ENCODE measurements around the gene KLHL30.

KLHL30 gene

DNA sequence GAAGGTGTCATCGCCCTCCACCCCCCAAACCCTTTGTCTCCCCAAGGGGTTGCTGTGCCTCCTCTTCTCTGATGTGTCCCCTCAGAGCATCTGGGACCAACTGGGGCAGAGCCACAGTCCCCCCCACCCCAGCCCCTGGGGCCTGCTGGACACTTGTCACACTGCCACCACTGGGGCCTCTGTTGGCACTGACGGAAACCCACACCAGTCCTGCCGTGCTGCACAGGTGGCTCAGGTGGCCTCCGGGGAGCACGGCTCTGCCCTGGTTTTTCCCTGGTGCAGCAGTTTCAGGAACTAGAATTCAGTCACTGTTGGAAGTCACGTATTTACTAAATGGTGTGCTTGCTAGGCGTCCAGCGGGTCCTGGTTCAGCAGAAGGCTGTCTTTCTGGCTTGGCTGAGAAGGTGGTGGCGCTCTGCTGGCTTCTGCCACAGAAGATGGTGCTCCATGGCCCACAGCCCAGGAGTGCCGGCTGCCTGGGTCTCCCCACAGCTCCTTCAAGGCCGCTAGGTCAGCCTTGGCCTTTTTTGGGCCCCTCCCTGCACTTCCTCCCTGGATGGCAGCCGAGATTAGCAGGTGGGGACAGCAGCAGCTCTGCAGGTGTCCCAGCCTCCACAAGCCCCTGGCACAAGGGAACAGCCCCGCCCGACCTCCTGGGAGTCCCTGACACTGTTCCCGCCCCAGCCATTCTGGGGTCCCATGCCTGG lies 18.6 kb upstream of the KLHL30 start:
- no peak for DNase-seq (ENCODE audit: low read depth)

DNA sequence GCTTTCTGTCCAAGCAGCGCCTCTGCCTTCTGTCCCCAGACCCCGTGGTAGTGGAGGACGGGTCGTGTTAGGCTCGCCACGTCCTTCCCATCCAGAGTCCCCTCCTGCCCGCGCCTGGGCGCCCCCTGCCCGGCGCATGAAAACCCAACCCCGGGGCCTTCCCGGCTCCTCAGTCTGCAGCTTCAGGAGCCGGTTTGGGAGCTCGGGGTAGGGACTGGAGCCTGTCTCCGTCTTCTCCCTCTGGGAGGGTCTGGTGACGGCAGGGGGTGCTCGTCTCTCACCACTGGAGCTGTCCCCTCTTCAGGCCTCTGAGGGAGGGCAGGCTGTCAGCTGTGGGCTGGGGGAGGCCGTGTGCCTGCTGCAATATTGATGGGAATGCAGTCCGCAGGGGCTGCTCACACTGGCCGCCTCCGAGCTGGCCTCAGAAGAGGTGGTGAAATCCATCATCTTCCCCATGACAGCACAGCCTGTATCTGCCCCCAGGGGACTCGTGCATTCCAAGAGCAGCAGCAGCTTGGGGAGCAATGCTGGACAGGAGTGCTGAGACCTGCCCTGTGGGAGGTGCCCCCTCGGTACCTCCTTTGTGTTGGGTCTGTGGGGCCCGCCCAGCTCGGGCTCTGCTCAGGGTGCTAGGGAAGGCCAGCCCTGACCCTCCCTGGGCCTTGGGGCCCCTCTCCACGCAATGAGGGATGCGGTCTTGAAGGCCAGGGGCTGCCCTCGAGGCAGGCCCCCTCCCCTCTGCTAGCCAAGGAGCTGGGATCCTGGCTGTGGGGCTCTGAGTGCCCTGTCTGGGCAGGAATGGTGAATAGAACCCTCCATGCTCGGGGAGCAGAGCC lies 17.8 kb upstream of the KLHL30 start:
- DNase-seq (ENCODE audit: low read depth) = no peak

DNA sequence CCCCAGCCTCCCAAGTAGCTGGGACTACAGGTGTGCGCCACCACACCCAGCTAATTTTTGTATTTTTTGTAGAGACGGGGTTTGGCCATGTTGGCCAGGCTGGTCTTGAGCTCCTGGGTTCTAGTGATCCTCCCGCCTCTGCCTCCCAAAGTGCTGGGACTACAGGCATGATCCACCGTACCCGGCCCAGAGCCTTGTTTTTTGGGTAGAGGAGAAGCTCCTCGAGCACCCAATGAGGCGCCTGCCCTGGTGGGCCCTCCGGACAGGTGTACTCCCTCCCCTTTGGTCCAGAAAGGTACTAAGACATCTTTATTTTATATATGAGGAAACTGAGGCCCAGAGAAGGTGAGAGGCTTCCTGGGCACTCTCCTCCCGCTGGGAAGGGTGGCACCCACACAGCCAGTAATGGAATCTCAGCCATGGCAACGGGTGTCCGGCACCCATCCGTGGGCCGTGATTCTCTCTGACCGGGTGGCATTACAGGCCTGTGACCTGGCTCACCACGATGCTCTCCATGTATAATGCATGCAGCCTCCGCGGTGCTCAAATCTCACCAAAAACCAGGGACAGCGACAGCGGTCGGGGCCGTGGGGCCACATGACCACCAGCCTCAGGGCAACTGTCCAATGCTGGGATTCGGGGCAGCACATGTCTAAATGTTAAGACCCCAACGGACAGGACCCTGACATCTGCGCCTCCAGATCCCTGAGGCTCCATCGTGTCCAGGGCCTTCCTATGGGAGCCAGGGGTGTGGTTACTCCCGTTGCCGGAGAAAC lies 16.8 kb upstream of the KLHL30 start:
- no peak for DNase-seq (ENCODE audit: low read depth)

DNA sequence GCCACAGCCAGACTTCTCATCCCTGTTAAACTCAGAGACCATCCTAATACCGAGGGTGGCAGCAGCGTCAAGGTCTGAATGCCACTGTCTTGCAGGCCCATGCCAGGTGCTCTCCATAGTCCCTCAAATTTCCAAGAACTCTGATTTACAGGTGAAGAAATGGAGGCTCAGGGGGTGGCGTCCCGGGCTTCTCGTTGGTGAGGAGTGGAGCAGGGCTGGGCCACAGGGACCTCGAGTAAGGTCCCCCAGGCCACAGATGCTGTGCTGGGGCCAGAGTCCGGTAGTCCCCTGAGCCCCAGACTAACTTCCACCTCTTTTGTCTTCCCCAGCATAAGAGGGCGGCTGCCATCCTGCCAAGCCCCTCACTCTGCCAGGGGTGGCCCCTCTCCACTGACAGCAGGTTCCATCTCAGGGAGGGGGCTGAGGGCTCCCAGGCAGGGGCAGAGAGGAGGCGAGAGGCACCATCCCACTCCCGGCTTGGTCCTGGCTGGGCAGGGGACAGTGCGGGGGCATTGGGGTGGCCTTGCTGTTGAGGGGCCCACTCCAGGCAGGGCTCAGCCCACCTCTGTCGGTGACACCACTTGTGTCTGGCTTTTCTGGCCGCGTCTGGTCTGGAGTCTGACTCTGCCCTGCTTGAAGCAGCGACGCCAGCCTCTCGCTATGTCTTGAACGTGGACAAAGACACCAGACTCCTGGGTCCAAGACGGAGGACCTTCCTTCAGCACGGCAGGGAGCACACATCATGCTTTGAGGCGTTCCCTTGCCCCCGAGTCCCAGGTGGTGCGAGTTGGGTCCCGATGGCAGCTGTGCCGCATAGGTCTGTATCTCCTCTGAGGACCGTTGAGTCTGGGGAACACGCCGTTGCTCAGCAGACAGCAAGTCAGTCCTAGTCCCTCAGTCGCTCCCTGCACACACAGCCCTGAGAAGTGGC lies 15.9 kb upstream of the KLHL30 start:
- no peak for DNase-seq (ENCODE audit: low read depth)

DNA sequence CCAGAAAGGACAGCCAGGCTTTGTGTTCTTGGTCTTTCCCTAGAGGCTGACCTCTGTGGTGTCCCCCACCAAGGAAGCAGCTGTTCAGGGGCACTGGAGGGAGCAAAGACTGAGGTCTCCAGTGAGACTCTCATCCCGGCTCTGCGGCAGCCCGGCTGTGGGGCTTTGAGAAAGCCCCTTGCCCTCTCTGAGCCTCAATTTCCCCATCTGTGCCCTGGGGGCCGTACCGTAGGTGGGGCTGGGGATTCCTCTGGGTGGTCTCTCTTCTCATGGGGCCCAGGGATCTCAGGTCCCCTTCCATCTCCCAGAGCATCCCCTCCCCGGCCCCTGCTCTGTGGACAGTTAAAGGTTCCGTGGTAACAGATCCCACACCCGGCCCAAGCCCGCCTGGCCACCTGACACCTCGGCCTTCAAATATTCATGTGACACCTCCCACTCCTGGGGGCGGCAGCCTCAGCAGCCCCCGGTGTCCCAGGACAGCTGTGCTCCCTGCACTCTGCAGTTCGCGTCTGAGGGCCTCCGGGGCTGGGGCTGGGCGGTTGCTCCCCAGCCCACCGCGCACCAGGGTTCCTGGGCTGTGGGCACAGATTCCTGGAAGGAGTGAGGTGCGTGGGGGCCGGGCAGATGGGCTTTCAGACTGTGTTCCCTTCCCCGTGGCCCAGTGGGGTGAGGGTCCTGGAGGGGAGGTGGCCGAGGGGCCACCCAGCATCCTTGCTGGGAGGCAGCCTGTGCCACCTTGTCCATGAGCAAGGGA lies 15.1 kb upstream of the KLHL30 start:
- no peak for DNase-seq (ENCODE audit: low read depth)

DNA sequence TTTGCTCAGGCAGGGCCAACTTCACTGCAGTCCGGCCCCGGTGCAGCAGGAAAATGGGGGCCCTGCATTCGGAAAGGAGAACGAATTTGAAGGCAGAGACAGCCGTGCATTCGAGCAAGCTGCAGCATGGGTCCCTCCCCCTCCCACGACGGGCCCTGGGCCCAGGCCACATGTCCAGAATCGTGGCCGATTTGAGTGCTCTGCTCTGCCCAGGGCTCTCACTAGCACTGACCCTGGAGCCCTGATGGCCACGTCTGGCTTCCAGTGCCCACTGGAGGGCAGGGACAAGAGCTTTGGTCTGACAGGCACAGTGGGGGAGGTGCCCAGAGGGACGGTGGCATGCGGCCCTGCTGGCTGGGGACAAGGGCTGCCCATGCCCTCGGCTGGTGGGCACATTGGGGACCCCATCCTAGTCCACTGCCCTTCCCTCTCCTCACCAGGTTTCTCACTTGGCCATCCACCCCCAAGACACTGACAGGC lies 14.4 kb upstream of the KLHL30 start:
- DNase-seq (ENCODE audit: low read depth) = no peak

DNA sequence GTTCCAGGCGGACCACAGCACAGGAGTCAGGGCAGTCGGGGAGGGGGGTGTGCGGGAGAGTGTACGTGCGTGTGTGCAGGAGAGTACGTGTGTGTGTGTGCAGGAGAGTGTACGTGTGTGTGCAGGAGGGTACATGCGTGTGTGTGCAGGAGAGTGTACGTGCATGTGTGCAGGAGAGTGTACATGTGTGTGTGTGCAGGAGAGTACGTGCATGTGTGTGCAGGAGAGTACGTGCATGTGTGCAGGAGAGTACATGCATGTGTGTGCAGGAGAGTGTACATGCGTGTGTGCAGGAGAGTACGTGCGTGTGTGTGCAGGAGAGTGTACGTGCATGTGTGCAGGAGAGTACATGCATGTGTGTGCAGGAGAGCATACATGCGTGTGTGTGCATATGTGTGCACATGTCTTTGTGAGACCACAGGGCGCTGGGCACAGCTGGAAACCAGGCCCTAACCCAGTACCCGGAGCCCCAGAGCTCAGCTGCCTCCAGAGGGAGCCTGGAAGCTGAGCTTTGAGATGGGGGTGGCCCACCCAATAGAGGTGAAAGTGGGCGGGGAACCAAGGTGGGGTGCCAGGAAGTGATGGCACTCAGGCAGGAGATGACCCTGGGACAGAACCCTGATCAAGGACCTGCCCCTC lies 13.9 kb upstream of the KLHL30 start:
- no peak for DNase-seq (ENCODE audit: low read depth)

DNA sequence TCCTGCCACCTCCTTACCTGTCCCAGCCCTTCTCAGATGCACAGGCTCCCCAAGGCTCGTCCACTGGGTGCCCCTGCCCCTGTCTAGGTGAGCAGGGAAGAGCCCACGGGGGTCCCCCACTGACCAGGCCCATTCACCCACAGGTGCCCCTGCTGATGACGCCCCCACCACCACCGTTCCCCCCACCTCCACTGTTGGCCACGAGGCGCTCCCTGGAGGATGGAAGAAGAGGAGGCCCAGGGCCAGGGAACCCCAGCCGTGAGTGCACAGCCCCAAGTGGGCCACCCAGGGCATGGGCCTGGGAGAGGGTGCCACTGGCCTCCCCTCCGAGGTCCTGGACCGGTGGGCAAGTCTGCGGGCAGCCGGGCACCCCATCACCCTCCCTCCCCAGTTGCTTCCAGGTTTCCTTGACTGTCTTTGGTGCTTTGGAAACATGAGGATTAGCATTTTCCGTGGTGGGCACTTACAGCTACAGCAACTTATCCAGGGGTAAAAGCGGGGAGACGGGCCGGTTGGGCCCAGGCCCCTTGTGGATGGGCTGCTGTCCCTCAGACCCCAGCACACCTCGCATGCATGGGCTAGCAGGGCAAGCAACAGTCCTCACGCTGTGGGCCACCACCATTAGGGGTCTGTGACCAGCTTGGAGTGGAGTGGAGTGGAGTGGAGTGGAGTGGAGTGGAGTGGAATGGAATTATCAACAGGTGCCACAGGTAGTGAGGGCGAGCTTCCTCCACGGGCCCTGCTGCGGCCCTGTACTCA lies 13.2 kb upstream of the KLHL30 start:
- no peak for DNase-seq (ENCODE audit: low read depth)

DNA sequence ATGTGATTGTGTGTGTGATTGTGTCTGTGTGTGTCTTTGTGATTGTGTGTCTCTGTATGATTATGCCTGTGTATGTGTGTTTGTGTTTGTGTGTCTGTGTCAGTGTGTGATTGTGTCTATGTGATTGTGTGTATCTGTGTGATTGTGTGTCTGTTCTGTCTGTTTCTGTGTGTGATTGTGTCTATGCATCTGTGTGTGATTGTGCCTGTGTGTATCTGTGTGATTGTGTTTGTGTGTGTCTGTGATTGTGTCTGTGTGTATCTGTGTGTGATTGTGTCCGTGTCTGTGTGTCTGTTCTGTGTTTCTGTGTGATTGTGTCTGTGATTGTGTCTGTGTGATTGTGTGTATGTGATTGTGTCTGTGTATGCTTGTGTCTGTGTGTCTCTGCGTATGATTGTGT lies 12.1 kb upstream of the KLHL30 start:
- no peak for DNase-seq (ENCODE audit: low read depth)

DNA sequence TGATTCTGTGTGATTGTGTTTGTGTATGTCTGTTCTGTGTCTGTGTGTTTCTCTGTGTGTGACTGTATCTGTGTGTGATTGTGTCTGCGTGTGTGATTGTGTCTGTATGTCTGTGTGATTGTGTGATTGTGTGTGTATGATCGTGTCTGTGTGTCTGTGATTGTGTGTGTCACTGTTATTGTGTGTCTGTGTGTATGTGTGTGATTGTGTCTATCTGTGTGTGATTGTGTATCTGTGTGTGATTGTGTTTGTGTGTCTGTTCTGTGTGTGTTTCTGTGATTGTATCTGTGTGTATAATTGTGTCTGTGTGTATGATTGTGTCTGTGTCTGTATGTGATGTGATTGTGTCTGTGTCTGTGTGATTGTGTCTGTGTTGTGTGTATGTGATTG lies 11.7 kb upstream of the KLHL30 start:
- no peak for DNase-seq (ENCODE audit: low read depth)

DNA sequence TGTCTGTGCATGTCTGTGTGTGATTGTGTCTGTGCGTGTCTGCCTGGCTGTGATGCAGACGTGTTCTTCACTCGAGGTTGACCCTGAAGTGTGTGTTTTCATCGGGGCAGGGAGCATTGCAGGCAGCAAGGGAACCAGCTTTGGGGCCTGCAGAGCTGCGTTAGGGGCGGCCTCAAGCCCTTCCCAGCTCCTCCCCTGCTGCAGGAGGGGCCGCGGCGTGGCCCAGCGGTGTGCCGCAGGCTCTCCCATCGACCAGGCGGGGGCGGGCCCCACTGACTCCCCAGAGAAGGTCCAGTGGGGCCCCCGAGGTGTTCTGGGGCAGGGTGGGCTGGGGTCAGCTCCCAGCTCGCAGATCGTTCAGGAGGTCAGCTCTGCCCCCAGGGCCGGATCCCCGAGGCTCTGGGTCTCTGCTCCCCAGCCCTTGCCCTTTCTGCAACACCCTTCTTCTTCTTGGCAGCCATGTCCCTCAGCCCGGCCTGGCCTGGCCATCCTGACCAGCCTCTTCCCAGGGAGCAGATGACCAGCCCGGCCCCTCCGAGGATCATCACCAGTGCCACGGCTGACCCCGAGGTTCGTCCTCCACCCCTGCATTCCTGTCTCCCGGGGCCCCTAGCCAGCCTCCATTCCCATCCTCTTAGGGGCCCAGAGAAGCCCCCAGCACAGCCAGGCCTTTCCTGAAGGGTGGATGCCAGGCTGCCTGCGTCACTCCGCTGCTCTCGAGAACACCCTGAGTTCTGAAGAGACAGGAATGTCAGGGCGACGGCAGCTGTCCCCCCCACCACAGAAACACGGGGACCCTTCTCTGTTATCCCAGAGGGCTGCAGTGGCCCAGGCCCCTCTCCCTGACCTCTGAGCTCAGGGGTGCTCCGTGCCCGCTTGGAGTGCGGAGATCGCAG lies 11.1 kb upstream of the KLHL30 start:
- no peak for DNase-seq (ENCODE audit: low read depth)

DNA sequence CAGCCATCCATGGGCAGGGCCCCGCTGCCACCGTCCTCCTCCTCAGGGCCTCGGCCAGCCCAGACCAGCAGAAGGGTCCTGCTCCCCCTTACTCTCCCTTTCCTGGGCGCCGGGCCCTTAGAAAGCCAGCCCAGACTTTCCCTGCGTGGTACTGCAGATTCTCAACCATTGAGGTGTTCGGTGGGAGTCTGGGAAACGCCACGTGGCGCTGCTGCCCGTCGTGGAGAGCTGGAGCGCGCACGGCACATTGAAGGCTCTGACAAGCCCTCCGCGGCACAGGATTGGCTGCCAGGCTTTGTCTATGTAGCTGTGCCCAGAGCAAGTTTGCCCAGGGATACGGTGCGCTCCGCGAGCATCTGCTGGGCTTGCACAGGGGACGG lies 10.4 kb upstream of the KLHL30 start:
- DNase-seq (ENCODE audit: low read depth) = no peak

DNA sequence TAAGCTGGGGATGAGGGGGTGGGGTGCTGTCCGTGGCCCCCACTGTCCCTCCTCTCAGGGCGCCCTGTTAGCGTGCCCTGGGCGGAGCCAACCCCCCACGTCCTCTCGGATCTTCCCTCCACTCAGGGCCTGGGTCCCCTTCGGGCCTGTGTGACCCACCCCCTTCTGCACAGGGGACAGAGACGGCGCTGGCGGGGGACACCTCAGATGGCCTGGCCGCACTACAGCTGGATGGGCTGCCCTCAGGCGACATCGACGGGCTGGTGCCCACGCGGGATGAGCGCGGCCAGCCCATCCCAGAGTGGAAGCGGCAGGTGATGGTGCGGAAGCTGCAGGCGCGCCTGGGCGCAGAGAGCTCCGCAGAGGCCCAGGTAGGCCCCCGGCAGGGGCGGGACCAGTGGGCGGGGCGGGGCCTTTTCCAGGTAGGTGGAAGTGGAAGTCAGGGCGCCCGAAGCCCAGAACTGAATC lies 9.9 kb upstream of the KLHL30 start:
- DNase-seq (ENCODE audit: low read depth) = no peak

DNA sequence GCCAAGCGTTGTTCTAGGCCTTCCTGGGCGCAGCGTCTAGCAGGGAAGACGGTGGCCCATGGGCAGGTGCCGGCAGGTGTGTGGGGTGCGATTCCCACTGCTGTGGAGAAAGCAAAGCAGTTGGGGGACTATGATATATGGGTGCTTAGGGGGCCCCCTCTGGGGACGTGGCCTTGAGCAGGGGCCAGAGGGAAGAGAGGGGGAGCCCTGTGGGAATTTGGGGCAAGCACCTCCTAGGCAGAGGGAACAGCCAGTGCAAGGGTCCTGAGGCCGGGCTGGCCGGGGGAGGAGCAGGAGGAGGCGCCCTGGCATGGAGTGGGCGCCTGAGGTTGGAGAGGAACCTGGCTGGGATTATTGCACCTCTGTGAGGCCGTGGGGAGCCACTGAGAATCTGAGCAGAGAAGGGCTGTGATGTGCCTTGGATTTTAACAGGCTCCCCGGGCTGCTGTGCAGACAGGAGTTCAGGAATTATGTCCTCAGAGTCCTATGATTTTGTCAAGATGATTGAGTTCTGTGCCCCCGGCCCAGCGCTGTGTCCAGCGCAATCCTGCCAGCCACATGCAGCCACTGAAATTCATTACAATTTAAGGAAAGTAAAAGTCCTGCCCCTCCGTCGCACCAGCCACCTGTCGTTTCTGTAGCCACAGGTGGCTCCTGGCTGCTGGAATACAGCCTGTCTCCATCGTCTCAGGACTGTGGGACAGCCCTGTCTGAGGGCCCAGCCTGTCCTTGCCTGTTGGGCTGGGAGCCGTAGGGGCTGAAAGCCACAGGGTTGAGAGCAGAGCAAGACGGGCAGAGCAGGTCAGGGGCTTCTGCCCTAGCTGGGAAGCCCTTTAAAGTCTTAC lies 9.1 kb upstream of the KLHL30 start:
- DNase-seq (ENCODE audit: low read depth) = no peak

DNA sequence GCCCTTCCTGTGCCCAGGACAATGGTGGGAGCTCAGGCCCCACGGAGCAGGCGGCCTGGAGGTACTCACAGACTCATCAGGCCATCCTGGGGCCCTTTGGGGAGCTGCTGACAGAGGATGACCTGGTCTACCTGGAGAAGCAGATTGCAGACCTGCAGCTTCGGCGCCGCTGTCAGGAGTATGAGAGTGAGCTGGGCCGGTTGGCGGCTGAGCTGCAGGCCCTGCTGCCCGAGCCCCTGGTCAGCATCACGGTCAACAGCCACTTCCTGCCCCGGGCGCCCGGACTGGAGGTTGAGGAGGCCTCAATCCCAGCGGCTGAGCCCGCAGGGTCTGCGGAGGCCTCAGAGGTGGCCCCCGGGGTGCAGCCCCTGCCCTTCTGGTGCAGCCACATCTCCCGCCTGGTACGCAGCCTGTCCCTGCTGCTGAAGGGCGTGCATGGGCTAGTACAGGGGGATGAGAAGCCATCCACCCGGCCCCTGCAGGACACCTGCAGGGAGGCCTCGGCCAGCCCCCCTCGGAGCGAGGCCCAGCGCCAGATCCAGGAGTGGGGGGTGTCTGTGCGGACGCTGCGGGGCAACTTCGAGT lies 8.3 kb upstream of the KLHL30 start:
- DNase-seq (ENCODE audit: low read depth) = no peak

DNA sequence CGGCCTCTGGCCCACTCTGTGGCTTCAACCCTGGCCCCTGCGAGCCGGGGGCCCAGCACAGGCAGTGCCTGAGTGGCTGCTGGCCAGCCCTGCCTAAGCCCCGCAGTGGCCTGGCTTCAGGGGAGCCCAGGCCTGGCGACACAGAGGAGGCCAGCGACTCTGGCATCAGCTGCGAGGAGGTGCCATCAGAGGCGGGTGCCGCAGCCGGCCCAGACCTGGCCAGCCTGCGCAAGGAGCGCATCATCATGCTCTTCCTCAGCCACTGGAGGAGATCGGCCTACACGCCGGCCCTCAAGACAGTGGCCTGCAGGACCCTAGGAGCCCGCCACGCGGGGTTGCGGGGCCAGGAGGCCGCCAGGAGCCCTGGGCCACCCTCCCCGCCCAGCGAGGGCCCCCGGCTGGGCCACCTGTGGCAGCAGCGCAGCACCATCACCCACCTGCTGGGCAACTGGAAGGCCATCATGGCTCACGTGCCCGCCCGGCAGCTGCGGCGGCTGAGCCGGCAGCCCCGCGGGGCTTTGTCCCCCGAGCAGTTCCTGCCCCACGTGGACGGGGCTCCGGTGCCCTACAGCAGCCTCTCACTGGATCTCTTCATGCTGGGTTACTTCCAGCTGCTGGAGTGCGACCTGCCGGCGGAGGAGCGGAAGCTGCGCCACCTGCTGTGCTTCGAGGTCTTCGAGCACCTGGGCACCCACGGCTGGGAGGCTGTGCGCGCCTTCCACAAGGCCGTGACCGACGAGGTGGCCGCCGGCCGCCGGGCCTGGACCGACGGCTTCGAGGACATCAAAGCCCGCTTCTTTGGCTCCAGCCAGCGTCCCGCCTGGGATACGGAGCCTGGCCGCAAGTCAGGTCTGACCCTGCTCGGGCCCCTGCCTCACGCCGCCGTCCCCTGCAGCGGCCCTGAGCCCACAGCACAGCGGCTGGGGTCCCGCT lies 7.5 kb upstream of the KLHL30 start:
- DNase-seq (ENCODE audit: low read depth) = no peak
